ENCODE measurements around the gene SKAP2.

The SKAP2 gene

DNA sequence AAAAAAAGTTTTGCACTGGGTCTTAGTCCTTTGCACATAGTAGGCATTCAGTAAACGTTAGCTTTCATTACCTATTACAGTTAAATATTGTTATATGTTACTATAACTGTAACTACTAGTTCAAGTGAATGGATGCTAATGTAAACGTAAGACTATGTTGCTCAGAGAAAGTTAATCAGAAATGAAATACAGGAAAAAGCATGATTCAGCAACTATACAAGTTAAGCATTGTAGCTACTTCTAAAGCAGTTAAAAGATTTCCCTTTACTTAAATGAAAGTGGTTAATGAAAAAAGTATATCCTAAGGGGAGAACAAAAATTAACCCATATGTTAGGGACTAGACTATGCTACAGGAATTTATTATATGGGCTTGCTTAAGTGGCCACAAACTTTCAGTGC is 121.2 kb downstream of the SKAP2 start:
- no peak for DNase-seq

DNA sequence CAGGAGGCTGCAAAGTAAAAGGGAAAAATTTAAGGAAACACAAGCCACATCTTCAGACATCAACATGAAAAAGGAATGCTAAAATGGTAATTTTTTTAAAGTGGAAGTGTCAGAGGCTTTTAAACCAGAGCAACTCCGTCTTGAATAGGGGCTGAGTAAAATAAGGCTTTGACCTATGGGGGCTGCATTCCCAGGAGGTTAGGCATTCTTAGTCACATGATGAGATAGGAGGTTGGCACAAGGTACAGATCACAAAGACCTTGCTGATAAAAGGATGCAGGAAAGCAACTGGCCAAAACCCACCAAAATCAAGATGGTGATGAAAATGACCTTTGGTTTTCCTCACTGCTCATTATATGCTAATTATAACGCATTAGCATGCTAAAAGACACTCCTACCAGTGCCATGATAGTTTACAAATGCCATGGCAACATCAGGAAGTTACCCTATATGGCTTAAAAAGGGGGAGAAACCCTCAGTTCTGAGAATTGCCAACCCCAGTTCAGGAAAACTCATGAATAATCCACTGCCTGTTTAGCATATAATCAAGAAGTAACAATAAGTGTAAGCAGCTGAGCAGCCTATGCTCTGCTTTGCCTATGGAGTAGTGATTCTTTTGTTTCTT is 128.3 kb downstream of the SKAP2 start:
- DNase-seq, result no peak

DNA sequence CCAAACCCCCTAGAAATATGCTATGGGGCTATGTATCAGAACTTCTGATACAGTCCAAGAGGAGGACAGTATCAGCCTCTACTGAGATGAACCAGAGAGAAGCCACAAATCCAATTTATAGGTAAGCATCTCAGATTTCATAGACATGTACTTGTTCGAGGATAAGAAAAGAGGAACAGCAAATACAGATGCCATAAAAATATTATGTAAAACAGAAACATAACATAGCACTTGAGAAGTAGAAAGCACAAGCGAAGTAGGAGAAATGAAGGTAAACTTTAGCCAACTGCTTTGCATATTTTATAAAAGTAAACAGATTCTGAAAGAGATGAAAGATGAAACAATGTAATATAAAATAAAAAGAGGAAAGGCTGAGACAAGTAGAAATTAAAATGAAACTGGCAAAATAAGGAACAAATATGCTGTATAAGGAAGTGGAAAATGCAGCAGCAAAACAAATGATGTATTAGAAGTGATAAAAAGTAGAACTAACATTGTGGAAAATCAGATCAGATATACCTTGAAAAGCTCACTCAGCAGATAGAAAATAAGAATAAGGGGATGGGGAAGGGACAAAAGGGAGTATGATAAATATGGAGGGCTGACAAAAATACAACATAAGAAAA is 135.1 kb downstream of the SKAP2 start:
- DNase-seq, result no peak

DNA sequence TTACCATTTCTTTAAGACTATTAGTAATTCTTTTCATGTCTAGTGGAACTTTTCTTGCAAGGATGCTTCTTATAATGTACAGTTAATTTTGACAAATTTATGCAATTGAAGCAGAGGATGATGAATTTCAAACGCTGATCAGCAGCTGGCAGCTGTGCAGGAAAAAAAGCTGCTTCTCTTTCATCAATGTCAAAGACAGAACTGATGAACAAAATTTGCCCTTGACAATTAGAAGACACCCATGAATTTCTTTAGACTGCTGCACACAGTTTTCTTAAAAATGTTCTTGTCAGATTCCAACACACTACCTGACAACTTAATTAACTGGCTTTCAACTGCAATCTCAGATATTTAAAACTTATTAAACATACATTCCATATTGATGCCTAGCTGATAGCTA is 138.3 kb downstream of the SKAP2 start:
- DNase-seq, result no peak

DNA sequence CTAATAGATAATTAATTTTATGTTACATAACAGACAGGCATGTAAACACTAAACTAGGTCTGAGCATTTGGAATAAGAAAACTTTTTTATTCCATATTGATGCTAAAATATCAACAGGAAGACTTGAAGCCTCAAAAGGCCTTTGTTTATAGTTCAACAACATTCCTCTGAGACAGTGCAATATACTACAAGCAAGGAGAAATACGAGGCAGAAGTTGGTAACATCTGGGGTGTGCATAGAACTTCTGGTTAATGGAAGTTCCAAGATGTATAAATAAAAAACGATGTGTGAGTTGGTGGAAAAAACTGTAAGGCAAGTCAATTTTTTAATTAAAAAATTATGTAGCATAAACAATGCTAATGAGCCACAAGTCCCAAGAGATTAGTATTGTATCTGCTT is 139.6 kb downstream of the SKAP2 start:
- DNase-seq, result no peak

GRCh38 chr7:26723129-26723528 is 141.3 kb downstream of the SKAP2 start:
- no peak for DNase-seq

DNA sequence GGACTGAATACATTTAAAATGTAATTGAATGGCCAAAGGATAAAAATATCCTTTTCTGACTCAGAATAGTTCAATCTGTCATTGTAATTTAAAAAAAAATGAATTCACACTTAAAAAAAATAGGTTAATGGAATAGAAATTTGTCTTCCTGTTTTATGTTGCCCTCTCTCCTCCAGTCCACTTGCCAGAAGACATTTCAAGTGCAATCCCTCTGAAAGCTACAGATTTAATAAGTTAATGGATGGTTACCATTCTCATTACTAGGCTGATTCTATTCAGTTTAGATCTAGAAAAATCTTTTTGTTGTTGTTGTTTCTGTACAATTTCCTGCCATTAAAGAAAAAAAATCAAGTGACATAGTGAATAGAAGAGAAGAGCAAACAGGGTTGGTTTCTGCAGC is 142.9 kb downstream of the SKAP2 start:
- no peak for DNase-seq

DNA sequence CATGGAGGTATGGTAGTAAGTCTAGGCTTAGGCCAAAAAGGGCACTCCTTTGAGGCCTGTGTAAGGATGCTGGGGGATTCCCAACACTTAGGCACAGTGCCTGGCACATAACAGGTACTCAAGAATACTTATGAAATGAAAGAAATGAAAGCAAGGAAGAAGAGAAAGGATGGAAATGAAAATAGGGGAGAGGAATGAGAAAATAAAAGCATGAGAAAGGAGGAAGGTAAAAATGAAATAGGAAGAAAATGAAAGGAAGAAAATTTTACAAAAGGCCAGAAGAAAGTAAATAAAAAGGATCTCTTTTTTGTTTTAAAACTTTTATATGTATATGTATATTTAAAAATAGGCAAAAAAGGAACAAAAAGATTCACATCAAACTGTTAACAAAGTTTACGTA is 146.3 kb downstream of the SKAP2 start:
- DNase-seq, result no peak

DNA sequence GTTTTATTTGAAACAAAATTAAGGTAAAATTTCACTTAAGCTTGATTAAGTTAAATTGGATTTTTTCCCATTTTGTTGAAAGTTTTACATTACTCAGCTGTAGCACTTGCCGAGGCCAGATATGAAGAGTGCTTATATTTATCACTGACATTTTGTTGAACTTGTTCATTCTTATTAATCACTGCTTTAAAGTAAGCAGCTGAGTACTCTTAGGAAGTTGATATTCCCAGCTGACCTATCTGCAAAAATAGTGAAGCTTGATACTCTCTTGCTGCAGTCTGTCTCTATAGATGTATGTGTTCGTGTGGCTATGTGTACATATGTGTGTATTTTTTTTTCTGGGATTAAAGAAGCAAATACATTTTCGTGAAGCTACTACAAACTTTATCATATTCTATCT is 150.0 kb downstream of the SKAP2 start:
- no peak for DNase-seq

DNA sequence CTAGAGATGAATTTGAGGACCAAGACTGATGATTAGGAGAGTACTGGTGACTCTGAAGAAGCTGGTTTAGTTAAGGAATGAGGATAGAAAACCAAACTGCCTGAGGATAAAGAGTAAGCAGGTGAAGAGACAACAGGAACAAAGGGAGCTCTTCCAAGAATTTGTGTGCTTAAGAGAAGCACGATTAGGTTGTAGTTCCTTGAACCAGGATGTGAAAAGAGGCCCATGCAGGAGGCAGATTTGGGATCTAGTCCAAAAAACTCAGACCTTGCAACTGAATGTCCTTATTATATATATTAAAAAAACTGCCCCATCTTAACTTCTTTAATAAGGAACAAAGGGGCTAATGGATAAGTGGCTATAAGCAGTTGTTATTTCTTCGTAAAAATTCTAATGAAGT is 150.4 kb downstream of the SKAP2 start:
- DNase-seq, result no peak

DNA sequence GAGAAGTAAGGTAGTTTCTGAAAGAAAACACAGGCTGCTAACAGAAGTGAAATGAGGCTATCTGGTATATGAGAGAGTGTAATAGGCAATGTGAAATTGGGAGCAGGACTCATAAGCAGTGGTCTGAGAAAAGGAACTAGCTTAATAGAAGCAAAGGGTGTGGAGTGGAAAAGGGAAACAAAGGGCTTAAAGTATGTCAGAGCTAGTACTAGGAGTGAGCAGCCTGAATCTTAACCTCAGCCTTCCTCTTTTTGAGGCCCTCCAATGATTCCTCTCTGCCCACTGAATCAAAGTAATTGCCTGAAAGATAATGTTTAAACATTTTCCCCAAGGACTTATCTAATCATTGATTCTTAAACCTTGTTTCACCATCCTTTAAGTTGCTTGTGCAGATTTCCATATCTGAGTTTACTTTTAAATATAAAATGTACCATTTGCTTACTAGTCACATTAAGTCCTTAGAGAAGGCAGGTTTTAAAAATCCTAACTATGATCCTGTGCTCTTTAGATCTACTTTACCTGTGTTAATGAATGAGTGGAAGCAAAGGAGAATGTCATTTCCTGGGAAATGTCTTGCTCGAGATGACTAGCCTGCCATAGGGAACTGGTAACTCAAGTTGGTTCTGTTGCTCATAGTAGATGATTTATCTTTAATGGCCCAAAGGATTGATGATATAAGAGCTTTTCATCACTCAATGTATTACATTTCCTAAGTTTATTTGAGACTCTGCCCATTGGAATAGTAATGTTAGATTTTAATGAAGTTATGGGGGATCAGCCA is 155.0 kb downstream of the SKAP2 start:
- no peak for DNase-seq

DNA sequence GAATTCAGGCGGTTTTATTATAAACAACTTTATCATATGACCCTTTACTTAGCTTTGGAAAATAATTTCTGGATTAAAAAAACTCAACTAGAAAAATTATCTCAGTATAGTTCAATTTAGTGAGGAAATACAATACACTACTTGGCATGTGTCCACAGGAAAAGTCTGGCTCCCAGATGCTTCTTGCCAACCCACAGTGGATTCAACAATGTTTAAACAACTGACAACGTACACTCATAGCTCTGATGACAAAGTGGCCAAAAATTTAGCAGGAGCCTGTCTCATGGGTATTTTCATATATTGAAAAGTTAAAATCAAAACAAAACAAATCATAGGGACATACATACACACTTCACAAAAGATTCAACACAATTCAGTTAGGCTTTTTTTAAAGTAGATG is 158.8 kb downstream of the SKAP2 start:
- DNase-seq, result no peak

DNA sequence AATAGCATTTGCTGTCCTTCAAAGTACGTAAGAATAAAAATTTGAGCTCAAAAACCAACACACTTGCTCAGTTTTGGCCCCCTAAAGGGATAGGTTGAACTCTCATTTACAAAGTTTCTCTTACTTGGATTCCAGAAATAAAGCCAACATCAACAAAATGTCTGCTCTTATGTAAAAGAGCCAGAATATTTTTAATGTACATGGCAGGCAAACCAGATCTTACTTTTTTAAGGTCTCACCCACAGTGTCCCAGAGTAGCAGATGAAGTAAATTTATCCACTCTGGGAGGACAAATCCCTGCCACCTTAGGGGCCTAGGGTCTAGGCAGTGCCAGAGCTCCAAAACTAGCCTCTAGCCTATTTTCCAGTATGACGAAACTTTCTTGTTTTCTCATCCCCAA is 159.6 kb downstream of the SKAP2 start:
- no peak for DNase-seq

DNA sequence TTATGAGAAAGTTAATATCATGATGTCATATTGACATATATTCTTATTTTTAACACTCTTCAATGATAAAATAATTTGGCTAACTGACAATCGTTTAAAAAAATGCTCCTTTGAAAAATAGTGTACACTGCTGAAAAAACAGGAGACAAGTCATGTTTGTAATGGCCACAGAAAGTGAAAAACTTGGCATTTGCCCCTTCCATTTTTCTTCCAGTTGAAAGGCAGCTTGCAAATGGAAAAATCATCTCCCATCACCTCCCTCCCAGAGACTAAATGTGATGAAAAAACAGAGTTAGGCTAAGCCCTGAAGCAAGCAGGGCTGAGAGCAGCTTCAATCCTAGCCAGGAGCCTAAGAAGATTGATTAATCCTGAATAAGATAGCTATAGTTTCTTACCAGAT is 160.4 kb downstream of the SKAP2 start:
- no peak for DNase-seq

DNA sequence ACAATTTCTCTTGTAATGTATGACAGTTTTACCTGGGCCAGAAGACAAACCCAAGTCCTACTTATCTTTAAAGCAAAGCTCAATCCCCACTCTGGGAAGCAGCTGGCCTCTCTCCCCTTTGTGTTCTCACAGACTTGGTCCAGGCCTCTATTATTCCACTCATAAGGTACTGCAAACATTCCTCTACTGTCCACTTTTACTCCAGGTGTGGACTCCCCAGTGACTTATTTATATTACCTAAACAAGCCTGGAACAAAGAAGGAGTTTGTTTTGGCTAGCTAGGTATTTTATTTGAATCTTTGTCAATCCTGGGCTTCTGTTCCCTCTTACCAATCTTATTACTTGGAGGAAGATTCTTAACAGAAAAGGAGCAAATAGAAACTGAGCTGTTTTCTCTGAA is 163.5 kb downstream of the SKAP2 start:
- no peak for DNase-seq

DNA sequence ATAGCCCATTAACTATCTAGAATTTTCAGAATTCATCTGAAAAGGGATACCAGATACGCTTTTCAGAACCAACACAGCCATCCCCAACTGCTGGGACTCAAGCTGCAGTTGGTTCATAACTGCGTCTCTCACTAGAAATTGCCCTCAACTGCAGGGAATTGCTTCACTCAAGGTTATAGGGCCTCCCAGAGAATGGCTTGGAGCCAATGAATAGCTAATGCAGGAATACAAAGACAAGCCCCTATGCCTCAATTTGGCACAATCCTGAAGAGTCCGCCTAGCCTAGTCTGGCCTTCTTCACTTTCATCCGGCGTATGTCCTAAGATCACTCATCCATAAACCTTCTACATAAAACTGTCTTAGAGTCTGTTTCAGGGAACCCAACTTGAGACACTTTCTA is 164.0 kb downstream of the SKAP2 start:
- no peak for DNase-seq

GRCh38 chr7:26699766-26700165 is 164.6 kb downstream of the SKAP2 start:
- no peak for DNase-seq

GRCh38 chr7:26698806-26699205 is 165.6 kb downstream of the SKAP2 start:
- DNase-seq, result no peak

- DNase-seq, result no peak
Measured at GRCh38 chr7:26698194-26698593, 166.2 kb downstream of the SKAP2 start.

DNA sequence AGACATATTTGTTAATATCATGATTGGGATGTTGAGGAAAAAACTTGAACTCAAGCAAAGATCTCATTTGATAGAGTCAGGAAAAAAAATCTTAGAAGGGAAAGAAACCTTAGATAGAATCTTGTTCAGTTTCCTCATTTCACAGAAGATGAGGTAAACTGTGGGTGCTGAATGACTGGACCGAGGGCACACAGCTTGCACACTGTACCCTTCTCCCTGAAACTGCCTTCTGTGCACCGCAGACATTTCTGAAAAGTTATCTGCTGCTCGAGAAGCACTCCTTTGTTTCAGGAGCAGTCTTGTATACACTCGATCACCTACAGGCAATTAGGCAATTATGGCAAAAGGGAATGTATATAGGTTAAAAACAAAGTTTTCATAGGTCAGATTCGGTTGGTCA is 167.4 kb downstream of the SKAP2 start:
- DNase-seq, result no peak

DNA sequence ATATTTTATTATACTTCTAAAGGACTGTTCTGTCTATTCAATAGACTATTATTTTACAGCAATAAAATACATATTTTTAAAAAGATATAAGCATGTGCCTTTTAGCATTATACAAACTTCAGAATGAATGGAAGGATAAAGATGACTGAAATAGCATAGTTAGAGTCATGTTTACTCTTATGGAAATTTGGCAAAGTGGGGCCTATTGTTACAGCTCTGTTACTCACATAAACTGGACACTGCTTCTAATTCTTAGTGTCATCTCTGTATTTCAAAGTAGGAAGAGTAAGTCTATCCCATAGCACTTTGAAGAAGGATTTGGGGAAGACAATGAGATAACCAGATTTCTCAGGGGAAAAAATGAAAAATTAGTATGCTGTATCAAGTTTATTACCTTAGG is 168.2 kb downstream of the SKAP2 start:
- DNase-seq, result no peak

- DNase-seq, result no peak
Measured at GRCh38 chr7:26694713-26695112, 169.7 kb downstream of the SKAP2 start.

DNA sequence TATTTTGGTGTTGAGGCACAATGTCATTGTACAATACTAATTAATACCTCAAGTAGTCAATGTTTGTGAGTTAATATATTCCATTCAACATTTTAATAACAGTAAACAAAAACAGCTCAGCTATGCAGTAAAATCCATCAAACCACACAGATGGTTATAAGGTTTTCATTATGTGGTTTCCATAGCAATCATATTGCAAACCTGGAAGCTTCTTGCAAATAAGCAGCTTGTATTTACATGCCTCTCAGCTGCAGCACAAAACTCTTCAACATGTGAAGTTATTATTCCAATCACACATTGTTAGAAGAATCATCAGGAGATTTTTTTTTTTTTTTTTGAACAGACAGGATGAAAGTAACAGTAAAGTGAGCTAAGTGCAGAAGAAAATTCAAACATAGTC is 170.2 kb downstream of the SKAP2 start:
- DNase-seq, result no peak

DNA sequence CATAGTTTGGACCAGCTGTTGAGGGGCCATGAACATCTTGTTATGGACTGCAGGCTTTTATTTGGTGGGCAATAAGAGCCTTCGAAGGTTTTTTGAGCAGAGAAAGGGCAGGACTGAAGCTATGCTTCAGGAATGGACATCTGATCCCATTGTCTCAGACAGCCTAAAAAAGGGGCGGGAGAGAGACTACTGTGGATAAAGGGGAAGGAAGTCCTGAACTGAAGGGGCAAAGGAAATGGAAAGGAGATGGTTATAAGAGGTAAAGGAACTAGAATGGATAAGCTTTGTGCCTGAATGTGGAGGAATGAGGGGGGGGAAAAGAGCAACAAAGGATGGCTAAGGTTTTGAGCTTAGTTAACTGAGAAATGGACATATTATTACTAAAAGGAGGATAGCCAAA is 172.5 kb downstream of the SKAP2 start:
- no peak for DNase-seq

GRCh38 chr7:26691406-26691805 is 173.0 kb downstream of the SKAP2 start:
- DNase-seq, result no peak
